Stimulated activated CD4-positive, alpha-beta T cell treated with anti-CD3 and anti-CD28 coated beads, Interleukin-12 subunit alpha, Interleukin-12 subunit beta, amount 100 ng/mL, for 48 hours (primary cell): ENCODE measurements around the gene PNPLA7.

Source experiments
- DNase-seq, 3 donors: peaks; one replicate each; pipeline ENCODE4 v3.0.0-alpha.2; 2020; ENCODE audit warnings: low read depth in 2 of 3, low spot score in 1 of 3

The PNPLA7 gene

DNA sequence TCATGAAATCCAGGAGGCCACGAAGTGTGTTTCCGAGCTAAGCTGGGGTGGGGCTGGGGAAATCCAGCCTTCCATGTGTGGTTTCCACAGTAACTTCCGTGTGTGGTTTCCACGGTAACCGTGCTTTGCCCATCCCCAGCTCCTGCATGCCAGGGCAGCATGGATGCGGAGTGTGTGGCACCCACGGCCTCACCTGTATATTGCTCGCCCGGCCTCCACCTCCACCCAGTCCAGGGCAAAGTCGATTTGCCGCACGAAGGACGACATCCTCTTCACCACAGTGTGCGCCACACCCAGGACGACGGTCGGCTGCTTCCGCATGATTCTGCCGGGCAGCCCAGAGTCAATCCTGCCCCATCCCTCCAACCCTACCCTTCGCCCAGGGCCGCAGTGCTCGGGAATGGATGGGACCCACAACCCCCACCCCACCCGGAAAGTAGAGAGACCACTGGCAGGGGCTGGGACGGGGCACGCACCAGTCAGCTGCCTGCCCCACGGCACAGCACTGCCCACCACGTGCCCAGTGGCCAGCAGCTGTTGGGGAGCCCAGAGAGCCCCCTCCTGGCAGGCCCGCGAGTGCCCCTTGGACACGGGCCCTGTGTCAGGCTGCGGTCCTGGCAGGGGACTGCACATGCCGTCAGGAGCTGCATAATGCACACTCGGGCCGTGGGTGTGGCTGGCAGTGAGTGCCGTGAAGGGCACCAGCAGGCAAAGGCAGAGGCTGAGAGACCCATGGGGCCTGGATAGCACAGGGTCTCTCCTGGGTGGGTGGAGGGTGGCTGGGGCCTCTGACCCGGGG, 52.1 kb downstream of the PNPLA7 start:
- DNase-seq, result no peak

DNA sequence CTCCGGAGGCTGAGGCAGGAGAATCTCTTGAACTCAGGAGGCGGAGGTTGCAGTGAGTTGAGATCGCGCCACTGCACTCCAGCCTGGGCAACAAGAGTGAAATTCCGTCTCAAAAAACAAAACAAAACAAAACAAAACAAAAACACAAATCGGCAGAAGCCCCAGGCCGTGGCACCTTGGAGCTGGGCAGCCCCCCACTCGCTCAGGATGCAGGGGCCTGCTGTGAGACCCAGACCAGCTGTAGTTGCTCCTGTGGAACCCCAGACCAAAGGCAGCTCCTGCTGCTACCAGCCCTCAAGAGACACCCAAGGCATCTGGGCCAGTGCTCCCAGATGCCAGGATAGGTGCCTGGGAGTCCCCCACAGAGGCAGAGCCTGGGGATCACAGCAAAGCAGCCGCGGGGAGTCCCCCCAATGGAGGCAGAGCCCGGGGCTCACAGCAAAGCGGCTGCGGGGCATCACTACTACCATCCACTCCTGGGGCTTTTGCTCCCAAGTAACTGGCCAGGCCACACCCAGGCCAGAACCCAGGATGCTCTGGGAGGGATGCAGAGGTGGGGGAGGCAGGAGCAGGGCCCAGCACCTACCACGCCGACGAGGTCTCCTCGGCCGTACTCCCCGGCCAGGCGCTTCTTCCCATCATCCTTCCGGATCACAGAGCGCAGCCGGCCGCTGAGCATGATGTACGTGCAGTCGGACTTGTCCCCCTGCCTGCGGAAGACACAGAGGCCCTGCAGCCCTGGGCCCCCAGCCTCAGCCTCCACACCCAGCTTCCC, 53.4 kb downstream of the PNPLA7 start:
- DNase-seq, result no peak

DNA sequence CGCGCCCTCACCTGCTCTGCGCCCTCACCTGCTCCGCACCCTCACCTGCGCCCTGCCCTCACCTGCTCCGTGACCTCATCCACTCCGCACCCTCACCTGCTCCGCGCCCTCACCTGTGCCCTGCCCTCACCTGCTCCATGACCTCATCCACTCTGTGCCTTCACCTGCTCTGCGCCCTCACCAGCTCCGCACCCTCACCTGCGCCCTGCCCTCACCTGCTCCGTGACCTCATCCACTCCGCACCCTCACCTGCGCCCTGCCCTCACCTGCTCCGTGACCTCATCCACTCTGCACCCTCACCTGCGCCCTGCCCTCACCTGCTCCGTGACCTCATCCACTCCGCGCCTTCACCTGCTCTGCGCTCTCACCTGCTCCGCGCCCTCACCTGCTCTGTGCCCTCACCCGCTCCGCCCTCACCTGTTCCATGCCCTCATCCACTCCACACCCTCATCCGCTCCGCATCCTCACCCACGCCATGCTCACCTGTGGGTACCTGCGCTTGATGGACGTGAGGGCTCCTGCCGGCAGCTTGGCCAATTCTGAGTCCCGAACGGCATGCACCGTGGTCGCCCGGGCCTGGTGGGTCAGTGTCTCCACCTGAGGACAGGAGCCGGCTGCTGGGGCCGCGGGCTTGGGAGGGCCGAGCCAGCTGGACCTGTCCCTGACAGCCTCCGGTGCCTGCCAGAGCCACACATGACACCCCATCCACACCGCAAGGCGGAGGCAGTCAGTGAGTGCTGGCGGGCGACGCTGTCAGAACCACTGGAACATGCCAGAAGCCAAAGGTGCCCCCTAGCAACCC, 55.5 kb downstream of the PNPLA7 start:
- no peak for DNase-seq

DNA sequence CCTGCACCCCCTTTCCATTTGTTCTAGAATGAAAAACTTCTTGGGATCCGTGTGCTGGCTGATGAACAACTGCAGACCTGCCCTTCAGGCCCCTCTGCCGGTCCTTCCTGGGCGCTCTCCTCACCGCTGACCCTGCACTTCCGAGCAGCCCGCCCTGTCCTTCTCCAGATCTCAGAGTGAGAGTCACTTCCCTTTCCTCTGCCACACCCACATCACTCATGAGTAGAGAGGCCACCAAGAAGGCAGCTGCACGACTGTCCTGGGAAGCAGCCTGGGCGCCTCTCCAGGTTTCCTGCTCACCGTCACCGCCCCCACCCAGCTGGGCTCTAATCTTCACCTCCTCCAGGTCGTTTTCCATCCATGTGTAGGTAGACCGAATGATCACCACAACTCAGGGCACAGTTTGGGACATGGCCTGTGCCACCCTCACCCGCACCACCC, 56.1 kb downstream of the PNPLA7 start:
- no peak for DNase-seq

DNA sequence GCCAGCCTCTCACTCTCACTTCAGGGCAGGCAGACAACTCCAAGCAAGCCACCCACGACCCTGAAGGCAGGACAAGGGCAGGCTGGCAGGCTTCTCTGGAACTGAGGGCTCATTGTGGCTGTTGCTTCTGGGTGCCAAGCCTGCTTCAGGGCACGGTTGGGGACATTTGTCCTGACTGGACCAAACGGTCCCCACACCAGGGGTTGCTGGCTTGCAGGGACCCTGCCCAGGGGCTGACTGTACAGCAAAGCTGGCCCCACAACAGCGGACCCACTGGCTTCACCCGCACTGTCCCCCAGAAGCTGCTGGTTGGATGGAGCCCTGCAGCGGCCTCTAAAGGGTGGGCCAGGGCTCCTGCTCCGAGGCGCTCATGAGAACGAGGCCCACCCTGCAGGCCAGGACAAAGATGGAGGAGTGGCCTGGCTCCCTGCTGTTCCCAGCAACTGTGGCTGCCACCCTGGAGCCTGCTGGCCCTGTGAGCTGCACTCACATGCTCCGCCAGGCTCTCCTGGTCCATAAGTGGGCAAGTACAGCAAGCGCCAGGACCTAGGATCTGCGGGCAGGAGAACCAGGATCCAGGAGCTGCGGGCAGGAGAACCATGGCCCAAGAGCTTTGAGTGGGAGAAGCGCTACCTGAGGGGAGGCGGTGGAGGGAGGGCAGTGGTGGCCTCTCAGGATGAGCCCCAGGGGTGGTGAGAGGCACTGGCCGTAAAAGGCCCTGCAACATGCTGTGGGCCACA, 56.7 kb downstream of the PNPLA7 start:
- DNase-seq, result no peak

DNA sequence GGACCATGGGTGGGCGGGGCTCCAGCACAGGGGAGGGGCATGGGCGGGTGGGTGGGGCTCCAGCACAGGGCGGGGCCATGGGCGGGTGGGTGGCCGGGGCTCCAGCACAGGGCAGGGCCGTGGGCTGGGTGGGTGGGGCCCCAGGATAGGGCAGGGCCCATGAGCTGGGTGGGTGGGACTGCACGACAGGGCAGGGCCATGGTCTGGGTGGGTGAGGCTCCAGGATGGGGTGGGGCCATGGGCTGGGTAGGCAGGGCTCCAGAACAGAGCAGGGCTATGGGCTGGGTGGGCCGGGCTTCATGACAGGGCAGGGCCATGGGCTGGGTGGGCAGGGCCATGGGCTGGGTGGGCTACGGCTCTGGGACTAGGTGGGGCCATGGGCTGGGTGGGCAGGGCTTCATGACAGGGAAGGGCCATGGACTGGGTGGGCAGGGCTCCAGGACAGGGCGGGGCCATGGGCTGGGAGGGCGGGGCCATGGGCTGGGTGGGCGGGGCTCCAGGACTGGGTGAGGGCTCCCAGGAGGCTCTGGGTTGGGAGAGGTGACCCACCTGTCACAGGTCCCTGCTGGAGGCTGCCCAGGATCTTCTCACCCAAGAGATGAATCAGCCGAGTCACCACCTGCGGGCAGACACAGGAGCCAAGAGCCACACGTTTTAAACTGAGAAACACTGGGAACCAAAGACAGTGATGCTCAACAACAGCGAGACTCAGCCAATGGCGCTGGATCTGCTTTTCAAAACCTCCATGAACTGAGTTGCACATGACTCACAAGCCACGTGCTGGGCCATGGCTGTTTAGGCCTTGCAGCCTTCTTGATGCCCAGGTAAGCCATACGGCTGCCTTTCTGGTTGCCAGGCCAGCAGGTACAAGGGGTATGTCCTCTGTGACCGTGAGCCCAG, 57.5 kb downstream of the PNPLA7 start:
- peak in 1 of 3 donors; percentile 12 for DNase-seq

DNA sequence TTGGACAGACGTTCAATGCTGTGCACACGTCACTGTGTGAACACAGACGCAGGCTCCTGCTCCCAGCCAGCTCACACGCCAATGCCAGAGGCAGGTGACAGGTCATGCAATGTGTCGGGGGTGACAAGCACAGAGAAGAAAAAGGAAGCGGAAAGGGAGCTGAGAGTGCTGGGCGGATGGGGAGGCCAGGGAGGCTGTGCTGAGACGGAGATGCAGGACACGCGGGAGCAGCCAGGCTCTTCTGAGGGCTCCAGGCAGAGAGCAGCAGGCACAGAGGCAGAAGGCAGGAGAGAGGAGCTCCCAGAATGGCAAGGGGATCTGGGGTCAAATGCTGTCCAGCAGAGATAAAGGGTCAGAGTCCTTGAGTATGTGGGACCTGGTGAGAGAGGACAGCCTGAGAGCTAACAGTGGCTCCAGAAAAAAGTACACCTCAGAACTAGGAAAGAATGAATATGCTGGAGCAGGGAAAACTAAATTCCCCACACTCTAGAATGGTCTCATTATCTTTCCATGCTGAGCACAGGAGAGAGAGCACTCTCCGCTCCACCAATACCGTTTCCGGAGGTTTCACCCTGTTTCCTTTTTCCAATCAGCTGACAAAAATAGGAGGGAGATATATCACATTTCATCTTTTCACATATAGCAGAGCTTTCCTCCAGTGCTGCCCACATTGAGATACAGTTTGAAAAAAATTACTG, 58.3 kb downstream of the PNPLA7 start:
- DNase-seq, result no peak

DNA sequence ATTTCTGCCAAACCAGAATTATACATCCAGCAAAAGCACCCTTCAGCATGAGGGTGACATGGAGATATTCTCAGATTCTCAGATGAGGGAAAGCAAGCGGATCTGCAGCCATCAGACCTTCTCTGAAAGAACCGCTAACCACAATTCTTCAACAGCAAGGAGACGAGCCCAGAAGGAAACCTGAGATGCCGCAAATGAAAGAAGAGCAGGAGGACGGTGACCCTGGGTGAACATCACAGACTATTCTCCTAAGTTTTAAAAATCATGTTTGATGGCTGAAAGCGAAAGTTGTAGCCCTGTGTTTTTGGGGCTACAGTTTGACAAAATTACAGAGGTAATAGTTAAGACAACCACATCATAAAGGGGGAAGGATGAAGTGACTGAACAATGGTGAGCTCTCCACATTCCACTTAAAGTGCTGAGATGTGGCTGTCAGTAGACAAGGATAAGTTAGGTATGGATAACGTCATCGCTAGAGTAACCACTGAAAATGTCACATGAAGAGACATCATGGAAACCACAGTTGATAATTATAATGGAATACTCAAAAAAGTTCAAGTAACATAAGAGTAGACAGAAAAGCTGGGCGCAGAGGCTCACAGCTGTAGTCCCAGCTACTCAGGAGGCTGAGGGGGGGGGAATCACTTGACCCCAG, 59.5 kb downstream of the PNPLA7 start:
- no peak for DNase-seq

DNA sequence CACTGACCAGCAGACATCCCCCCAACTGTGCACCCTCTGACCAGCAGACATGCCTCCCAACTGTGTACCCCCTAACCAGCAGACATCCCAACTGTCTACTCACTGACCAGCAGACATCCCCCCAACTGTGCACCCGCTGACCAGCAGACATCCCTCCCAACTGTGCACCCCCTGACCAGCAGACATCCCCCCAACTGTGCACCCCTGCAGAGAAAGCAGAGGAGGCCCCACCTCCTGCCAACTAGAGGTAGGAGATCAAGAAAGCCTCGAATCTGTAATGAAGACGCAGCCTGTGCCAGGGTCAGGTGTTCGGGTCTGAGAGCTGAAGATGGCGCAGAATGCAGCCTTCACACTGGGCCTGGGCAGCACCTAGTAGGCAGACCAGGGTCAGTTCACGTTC, 61.3 kb downstream of the PNPLA7 start:
- DNase-seq, result no peak

DNA sequence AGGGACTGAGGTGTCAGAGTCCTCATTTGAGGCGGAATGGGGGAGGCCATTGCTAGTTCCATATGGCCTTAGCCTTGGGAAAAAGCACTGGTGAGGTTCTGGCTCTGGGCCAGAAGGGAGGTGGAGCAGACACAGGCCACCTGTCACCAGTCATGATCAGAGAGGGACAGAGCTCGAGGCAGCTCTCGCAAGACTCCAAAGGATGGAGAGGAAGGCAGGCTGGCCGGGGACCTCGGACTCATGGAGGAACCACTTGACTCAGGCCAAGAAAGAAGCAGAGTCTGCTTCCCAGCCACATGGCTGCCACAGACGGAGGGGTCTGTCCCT, 61.9 kb downstream of the PNPLA7 start:
- DNase-seq, result no peak

DNA sequence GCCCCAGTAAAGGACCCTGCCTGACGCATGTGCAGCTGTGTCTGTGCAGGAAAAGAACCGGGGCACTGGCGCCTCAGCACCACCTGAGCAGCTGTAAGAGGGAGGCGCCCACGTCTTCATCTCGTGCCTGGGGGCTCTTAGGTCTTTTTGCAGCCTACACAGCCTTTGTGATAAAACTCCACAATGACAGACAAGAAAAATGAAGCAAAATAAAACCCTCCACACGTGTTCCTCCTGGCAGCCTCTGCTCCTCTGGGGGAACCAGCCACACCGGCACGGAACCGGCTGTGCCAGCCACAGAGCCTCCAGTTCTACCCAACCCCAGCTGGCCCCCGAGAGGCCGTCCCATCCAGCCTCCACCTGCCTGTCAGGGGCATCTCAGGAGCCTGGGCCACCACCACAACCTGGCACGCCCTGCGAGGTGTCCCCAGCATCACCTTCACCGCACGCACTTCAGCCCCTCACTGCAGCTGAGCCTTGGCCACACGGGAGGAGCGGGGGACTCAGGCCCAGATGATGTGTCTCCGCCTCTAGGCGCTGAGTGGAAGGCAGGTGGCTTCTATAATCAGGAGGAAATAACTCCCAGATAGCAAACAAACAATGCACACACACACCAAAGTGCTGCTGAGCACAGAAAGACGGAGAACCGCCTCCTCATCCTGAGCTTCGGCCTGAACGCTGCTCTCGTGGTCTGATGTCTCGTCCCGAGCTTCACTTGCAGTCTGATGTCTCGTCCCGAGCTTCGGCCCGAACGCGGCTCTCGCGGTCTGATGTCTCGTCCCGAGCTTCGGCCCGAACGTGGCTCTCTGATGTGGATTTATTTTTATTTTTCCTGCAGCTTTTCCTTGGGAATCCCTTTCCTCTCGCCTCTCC, 62.5 kb downstream of the PNPLA7 start:
- no peak for DNase-seq

DNA sequence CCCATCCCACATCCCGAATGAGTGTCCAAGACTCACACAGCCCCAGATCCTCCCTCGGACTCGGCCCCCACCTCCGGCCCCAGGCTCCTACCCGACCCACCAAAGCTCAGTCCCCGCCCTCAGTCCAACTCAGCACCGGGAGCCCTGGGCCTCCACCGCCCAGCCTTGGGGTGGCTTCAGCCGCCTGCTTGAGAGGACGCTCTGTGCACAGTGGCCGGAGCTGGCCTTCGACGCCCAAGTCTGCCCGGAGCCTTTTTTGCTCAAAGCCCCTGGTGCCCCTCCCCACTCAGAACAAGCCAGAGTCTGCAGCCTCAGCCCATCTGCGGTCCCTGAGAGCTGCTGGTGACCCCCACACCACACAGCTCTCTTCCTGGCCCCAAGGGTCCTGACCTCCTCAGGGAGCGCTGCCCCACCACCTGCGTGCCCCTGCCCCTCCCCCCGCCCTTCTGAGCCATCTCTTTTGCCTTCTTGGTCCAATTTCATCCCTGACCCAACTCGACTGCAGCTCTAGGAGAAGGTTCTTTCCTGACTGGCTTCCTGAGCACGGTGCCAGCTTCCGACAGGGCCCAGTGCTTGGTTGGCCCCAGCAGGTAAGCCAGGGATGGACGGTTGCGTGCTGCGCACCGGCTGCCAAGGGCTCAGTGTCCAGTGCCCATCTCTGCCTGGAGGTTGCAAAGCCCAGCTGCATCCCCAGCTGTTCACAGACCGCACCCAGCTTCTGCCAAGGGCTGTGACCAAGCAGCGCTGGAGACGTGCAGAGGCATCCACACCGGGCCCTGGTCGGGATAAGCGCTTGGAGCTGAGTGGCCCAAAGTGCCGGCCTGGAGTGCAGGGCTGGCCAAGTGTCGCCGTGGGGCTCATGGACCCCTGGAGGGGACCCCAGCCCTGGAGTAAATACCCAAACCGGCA, 63.4 kb downstream of the PNPLA7 start:
- DNase-seq, result no peak

DNA sequence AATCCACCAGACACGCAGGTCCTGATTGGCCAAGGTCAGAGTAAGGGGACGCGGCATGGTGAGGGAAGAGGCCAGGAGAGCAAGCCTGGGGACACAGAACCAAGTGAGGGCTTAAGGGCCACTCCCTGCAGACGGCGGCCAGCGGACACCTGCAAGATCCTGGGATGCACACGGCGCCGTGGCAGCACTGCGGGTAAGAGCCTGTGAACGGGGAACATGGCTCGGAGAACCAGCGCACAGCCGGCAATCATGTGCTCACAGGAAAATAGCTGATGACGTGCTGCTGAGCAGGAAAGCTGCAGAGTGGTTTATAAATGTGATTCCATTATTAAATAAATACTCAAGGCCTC, 64.1 kb downstream of the PNPLA7 start:
- DNase-seq, result no peak

DNA sequence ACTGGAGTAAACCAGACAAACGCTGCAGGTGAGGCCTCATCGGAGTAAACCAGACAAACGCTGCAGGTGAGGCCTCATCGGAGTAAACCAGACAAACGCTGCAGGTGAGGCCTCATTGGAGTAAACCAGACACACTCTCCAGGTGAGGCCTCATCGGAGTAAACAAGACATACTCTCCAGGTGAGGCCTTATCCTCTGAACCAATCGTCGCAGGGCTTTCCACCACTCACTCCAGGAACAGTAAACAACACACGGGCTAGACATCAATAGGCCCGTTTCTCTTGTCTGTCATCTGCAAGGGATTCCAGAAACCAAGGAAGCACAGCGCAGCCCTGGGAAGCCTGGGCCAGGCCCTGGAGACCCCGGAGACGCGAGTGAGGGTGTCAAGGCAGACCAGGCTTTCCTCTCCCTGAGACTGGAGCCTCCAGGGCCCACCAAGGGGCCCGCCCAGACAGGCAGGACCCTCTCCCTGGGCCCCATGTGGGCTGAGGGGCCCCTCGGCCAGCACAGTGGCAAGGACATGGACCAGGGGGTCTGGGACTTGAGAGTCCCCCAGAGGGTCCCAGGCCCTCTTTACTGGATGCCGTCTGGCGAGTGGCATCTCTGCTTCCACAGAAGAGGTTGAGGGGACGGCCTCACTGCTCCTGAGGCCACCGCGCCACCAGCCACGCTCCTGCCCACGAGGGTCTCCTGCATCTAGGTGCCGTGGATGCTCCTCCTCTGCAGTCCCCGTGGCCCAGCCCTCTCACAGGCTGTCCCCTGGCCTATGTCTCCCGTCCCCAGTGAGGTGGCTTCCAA, 64.7 kb downstream of the PNPLA7 start:
- no peak for DNase-seq

DNA sequence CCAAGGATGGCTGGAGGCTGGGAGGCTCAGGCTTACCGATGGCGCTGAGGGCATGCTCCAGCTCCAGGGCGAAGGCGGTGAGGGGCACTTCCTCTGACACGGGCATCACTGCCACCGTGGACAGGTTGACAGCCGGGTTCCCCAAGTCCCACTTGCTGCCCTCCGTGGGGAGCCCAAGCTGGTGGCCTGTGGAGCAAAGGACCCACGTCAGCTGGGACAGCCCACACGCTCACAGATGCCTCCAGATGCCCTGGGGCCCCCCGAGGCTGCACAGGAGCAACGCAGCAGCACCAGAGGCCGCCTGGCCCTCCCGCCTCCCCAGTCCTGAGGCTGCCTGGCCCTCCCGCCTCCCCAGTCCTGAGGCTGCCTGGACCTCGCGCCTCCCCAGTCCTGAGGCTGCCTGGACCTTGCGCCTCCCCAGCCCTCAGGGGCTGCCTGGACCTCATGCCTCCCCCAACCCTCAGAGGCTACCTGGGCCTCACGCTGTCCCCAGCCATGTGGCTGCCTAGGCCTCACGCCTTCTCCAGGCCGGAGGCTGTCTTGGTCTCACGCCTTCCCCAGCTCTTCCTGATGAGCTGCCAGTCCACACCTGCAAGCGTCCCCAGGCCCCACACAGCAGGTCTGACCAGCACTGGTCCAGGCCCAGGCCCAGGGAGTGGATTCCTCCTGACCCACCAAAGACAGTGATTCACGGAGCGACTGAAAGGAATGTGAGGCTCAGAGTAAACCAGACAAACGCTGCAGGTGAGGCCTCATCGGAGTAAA, 65.5 kb downstream of the PNPLA7 start:
- DNase-seq, result no peak
